ENCODE data around the gene NF1.
A peak's percentile ranks its signal among the peaks of the same experiment; 100 is the strongest.

Gene NF1

GRCh38 chr17:31387438-31387837 lies 292.7 kb downstream of the NF1 start:
- no peaks in the 10 kb centered on the region for H3K36me3 ChIP-seq (ENCODE audit: control insufficient read depth, insufficient read depth, low read length)
- H3K9me3 ChIP-seq (ENCODE audit: control insufficient read depth, insufficient read depth, low read length) = no peaks in the 10 kb centered on the region
- H3K4me3 ChIP-seq (ENCODE audit: low read depth, low read length) = no peak overlapping the region
- peaks cover 4% of the 10 kb centered on the region for H3K4me1 ChIP-seq (ENCODE audit: control insufficient read depth, insufficient read depth, low read length)
- no peak overlapping the region for H3K9ac ChIP-seq (ENCODE audit: low read depth, low read length)
- H3K27me3 ChIP-seq (ENCODE audit: control insufficient read depth, insufficient read depth, low read length) = peaks cover 19% of the 10 kb centered on the region

- peaks cover 24% of the 10 kb centered on the region for H3K27me3 ChIP-seq (ENCODE audit: control insufficient read depth, insufficient read depth, low read length)
- H3K4me1 ChIP-seq (ENCODE audit: control insufficient read depth, insufficient read depth, low read length) = peaks cover 4% of the 10 kb centered on the region
- no peaks in the 10 kb centered on the region for H3K9me3 ChIP-seq (ENCODE audit: control insufficient read depth, insufficient read depth, low read length)
- no peak overlapping the region for H3K4me3 ChIP-seq (ENCODE audit: low read depth, low read length)
- no peaks in the 10 kb centered on the region for H3K36me3 ChIP-seq (ENCODE audit: control insufficient read depth, insufficient read depth, low read length)
- H3K9ac ChIP-seq (ENCODE audit: low read depth, low read length) = no peak overlapping the region
These were observed 293.6 kb downstream of the NF1 start for GRCh38 chr17:31388351-31388750.

GRCh38 chr17:31388770-31389656 lies 294.2 kb downstream of the NF1 start:
- peaks cover 24% of the 10 kb centered on the region for H3K27me3 ChIP-seq (ENCODE audit: control insufficient read depth, insufficient read depth, low read length)
- no peak overlapping the region for H3K9ac ChIP-seq (ENCODE audit: low read depth, low read length)
- H3K36me3 ChIP-seq (ENCODE audit: control insufficient read depth, insufficient read depth, low read length) = no peaks in the 10 kb centered on the region
- peak overlapping the region; percentile 35 for H3K4me3 ChIP-seq (ENCODE audit: low read depth, low read length)
- no peaks in the 10 kb centered on the region for H3K9me3 ChIP-seq (ENCODE audit: control insufficient read depth, insufficient read depth, low read length)
- H3K4me1 ChIP-seq (ENCODE audit: control insufficient read depth, insufficient read depth, low read length) = peaks cover 4% of the 10 kb centered on the region

GRCh38 chr17:31389657-31390381 lies 295.0 kb downstream of the NF1 start:
- Histone ChIP-seq H3K9me3 (ENCODE audit: control insufficient read depth, insufficient read depth, low read length) (no peaks in the 10 kb centered on the region), H3K27me3 (ENCODE audit: control insufficient read depth, insufficient read depth, low read length) (peaks cover 24% of the 10 kb centered on the region), H3K4me1 (ENCODE audit: control insufficient read depth, insufficient read depth, low read length) (peaks cover 4% of the 10 kb centered on the region), H3K9ac (ENCODE audit: low read depth, low read length) (no peak overlapping the region), H3K4me3 (ENCODE audit: low read depth, low read length) (peak overlapping the region; percentile 65), H3K36me3 (ENCODE audit: control insufficient read depth, insufficient read depth, low read length) (no peaks in the 10 kb centered on the region)

- Histone ChIP-seq H3K9me3 (ENCODE audit: control insufficient read depth, insufficient read depth, low read length) (no peaks in the 10 kb centered on the region), H3K4me3 (ENCODE audit: low read depth, low read length) (peak overlapping the region; percentile 65), H3K4me1 (ENCODE audit: control insufficient read depth, insufficient read depth, low read length) (peaks cover 4% of the 10 kb centered on the region), H3K9ac (ENCODE audit: low read depth, low read length) (no peak overlapping the region), H3K36me3 (ENCODE audit: control insufficient read depth, insufficient read depth, low read length) (no peaks in the 10 kb centered on the region), H3K27me3 (ENCODE audit: control insufficient read depth, insufficient read depth, low read length) (peaks cover 24% of the 10 kb centered on the region)
These were observed 295.6 kb downstream of the NF1 start for GRCh38 chr17:31390426-31390747.

- Histone ChIP-seq H3K9ac (ENCODE audit: low read depth, low read length) (no peak overlapping the region), H3K9me3 (ENCODE audit: control insufficient read depth, insufficient read depth, low read length) (no peaks in the 10 kb centered on the region), H3K36me3 (ENCODE audit: control insufficient read depth, insufficient read depth, low read length) (no peaks in the 10 kb centered on the region), H3K27me3 (ENCODE audit: control insufficient read depth, insufficient read depth, low read length) (peaks cover 24% of the 10 kb centered on the region), H3K4me1 (ENCODE audit: control insufficient read depth, insufficient read depth, low read length) (peaks cover 4% of the 10 kb centered on the region), H3K4me3 (ENCODE audit: low read depth, low read length) (peak overlapping the region; percentile 65)
These were observed 296.1 kb downstream of the NF1 start for GRCh38 chr17:31390748-31391495.

GRCh38 chr17:31391496-31391949 lies 296.7 kb downstream of the NF1 start, which contains the start of gene RAB11FIP4:
TSS of gene RAB11FIP4 (plus strand) at chr17:31391675. CDS start at chr17:31391853, 178 bp downstream.
- H3K4me3 ChIP-seq (ENCODE audit: low read depth, low read length) = peak within 1 kb of the TSS; percentile 65
- H3K9ac ChIP-seq (ENCODE audit: low read depth, low read length) = no peak within 1 kb of the TSS
- H3K36me3 ChIP-seq (ENCODE audit: control insufficient read depth, insufficient read depth, low read length) = no peaks in the 10 kb centered on the region
- peaks cover 24% of the 10 kb centered on the region for H3K27me3 ChIP-seq (ENCODE audit: control insufficient read depth, insufficient read depth, low read length)
- H3K9me3 ChIP-seq (ENCODE audit: control insufficient read depth, insufficient read depth, low read length) = no peaks in the 10 kb centered on the region
- peaks cover 4% of the 10 kb centered on the region for H3K4me1 ChIP-seq (ENCODE audit: control insufficient read depth, insufficient read depth, low read length)

GRCh38 chr17:31392002-31392855 lies 297.5 kb downstream of the NF1 start:
- Histone ChIP-seq H3K9me3 (ENCODE audit: control insufficient read depth, insufficient read depth, low read length) (no peaks in the 10 kb centered on the region), H3K4me3 (ENCODE audit: low read depth, low read length) (peak overlapping the region; percentile 59), H3K27me3 (ENCODE audit: control insufficient read depth, insufficient read depth, low read length) (peaks cover 24% of the 10 kb centered on the region), H3K4me1 (ENCODE audit: control insufficient read depth, insufficient read depth, low read length) (peaks cover 4% of the 10 kb centered on the region), H3K36me3 (ENCODE audit: control insufficient read depth, insufficient read depth, low read length) (no peaks in the 10 kb centered on the region), H3K9ac (ENCODE audit: low read depth, low read length) (no peak overlapping the region)

- no peaks in the 10 kb centered on the region for H3K36me3 ChIP-seq (ENCODE audit: control insufficient read depth, insufficient read depth, low read length)
- peaks cover 24% of the 10 kb centered on the region for H3K27me3 ChIP-seq (ENCODE audit: control insufficient read depth, insufficient read depth, low read length)
- no peaks in the 10 kb centered on the region for H3K9me3 ChIP-seq (ENCODE audit: control insufficient read depth, insufficient read depth, low read length)
- H3K9ac ChIP-seq (ENCODE audit: low read depth, low read length) = no peak overlapping the region
- H3K4me3 ChIP-seq (ENCODE audit: low read depth, low read length) = no peak overlapping the region
- H3K4me1 ChIP-seq (ENCODE audit: control insufficient read depth, insufficient read depth, low read length) = peaks cover 4% of the 10 kb centered on the region
These were observed 298.3 kb downstream of the NF1 start for GRCh38 chr17:31392856-31393748.

- Histone ChIP-seq H3K4me1 (ENCODE audit: control insufficient read depth, insufficient read depth, low read length) (peaks cover 4% of the 10 kb centered on the region), H3K36me3 (ENCODE audit: control insufficient read depth, insufficient read depth, low read length) (no peaks in the 10 kb centered on the region), H3K27me3 (ENCODE audit: control insufficient read depth, insufficient read depth, low read length) (peaks cover 24% of the 10 kb centered on the region), H3K4me3 (ENCODE audit: low read depth, low read length) (no peak overlapping the region), H3K9ac (ENCODE audit: low read depth, low read length) (no peak overlapping the region), H3K9me3 (ENCODE audit: control insufficient read depth, insufficient read depth, low read length) (no peaks in the 10 kb centered on the region)
These were observed 299.0 kb downstream of the NF1 start for GRCh38 chr17:31393749-31394146.

Measured in iPS-15b (cell line).